HepG2 (cell line): Measurements from ENCODE around the gene MASP1. TPM values are rescaled to one million over a fixed set of nuclear protein-coding genes. Genes with fewer than 3 reads are reported as not detected.
A peak's percentile ranks its signal among the peaks of the same experiment; 100 is the strongest.

Experiments
- ATAC-seq: fragments of 200-7000 bp; cut with Tn5 transposase; 3 replicates; pipeline ENCODE4 v1.9.1; 2020; ENCODE audit warnings: mild to moderate bottlenecking, moderate library complexity
- BruUV-seq: library from RNA; stranded (reverse); fragments of 400-500 nt; replicated peaks from 2 replicates; lab custom pipeline; 2021; lab: Mats Ljungman, UMichigan
- CTCF ChIA-PET: fragments of 300-600 bp; formaldehyde crosslinking; extraction: SDS; loops from one replicate; lab custom pipeline; 2021; ENCODE audit warnings: low total read pairs, inconsistent platforms, low intra/inter-chr PET ratio; lab: Yijun Ruan, JAX
- POLR2A ChIA-PET: fragments of 350-600 bp; sonication (Branson Sonifier 250); formaldehyde crosslinking; loops from one replicate; lab custom pipeline; 2020; ENCODE audit warnings: antibody characterized with exemption, inconsistent platforms; lab: Yijun Ruan, JAX
- DNase-seq: peaks from one replicate; pipeline ENCODE4 v3.0.0-alpha.2; 2015; ENCODE audit warnings: low spot score
- FAIRE-seq: peaks from 3 replicates; lab custom pipeline; 2011; peaks lifted over from hg19 to GRCh38; lab: Jason Lieb, UNC
- H2AFZ ChIP-seq: one replicate; pipeline ENCODE4 v1.6.1; 2011; ENCODE audit warnings: low read length, inconsistent platforms
- H3K27ac ChIP-seq: fragments of 300-600 bp; 3 replicates; pipeline ENCODE4 v1.8.0; 2011; ENCODE audit warnings: mixed run types, mild to moderate bottlenecking, mixed read lengths, low read length, inconsistent platforms; ENCODE audit not compliant: insufficient read depth; ENCODE audit errors: extremely low read length
- H3K27me3 ChIP-seq, 2 experiments: fragments of 200-600 bp in 1 of 2; 2 replicates in 1 of 2; 3 replicates in 1 of 2; pipeline versions ENCODE4 v1.6.0 to v1.8.0; 2011; ENCODE audit warnings: low read length in 2 of 2, mild to moderate bottlenecking in 2 of 2, moderate library complexity in 2 of 2, inconsistent platforms in 1 of 2; ENCODE audit not compliant: insufficient read depth in 2 of 2, control insufficient read depth in 1 of 2
- H3K36me3 ChIP-seq, 2 experiments: fragments of 200-600 bp in 1 of 2; replicated peaks in 1 of 2; 2 replicates in 1 of 2; 3 replicates in 1 of 2; pipeline versions ENCODE4 v1.5.1 to v1.8.0; 2011; ENCODE audit warnings: low read length in 2 of 2, inconsistent platforms in 1 of 2; ENCODE audit not compliant: insufficient read depth in 2 of 2, control insufficient read depth in 1 of 2
- H3K4me1 ChIP-seq: 2 replicates; pipeline ENCODE4 v1.5.1; 2012; ENCODE audit warnings: low read length, inconsistent platforms; ENCODE audit not compliant: insufficient read depth
- H3K4me2 ChIP-seq: 2 replicates; pipeline ENCODE4 v1.6.0; 2011; ENCODE audit warnings: low read depth, low read length, inconsistent platforms
- H3K4me3 ChIP-seq, 3 experiments: fragments of 200-600 bp in 1 of 3; sonication (generic), shearing (Covaris generic) in 1 of 3; replicated peaks in 1 of 3; 2 replicates each; pipeline ENCODE4 v1.5.1; 2011 to 2016; ENCODE audit warnings: low read length in 3 of 3, inconsistent platforms in 2 of 3, low read depth in 2 of 3, mild to moderate bottlenecking in 2 of 3, control low read depth in 1 of 3, mixed read lengths in 1 of 3; ENCODE audit not compliant: insufficient read depth in 1 of 3
- H3K79me2 ChIP-seq: one replicate; pipeline ENCODE4 v1.6.1; 2011; ENCODE audit warnings: low read length, inconsistent platforms; ENCODE audit not compliant: insufficient read depth
- H3K9ac ChIP-seq: 2 replicates; pipeline ENCODE4 v1.6.0; 2011; ENCODE audit warnings: mild to moderate bottlenecking, low read depth, low read length, inconsistent platforms; ENCODE audit not compliant: insufficient read depth
- H3K9me3 ChIP-seq: 2 replicates; pipeline ENCODE4 v1.5.1; 2012; ENCODE audit warnings: mild to moderate bottlenecking, low read length
- H4K20me1 ChIP-seq: 2 replicates; pipeline ENCODE4 v1.6.0; 2011; ENCODE audit warnings: inconsistent platforms, mild to moderate bottlenecking, low read length, moderate library complexity; ENCODE audit not compliant: insufficient read depth
- ARNTL ChIP-seq: sonication (generic); formaldehyde crosslinking; IDR thresholded peaks from 2 replicates; pipeline ENCODE4 v1.4.0; 2020; ENCODE audit warnings: mild to moderate bottlenecking, missing genetic modification reagents
- PCBP2 ChIP-seq: fragments of 200-400 bp; formaldehyde crosslinking; optimal IDR thresholded peaks from 2 replicates; pipeline ENCODE3; 2018; ENCODE audit warnings: low read length, low read depth; ENCODE audit not compliant: poor library complexity, severe bottlenecking
- POLR2A ChIP-seq, 2 experiments: IDR thresholded peaks; 2 replicates each; pipeline ENCODE4 v1.6.1; 2011; ENCODE audit warnings: low read depth in 2 of 2, low read length in 2 of 2, mild to moderate bottlenecking in 1 of 2, moderate library complexity in 1 of 2; ENCODE audit not compliant: insufficient read depth in 1 of 2
- RBFOX2 ChIP-seq: fragments of 200-400 bp; formaldehyde crosslinking; IDR thresholded peaks from 2 replicates; pipeline ENCODE4 v1.6.1; 2017; ENCODE audit warnings: low read depth, mild to moderate bottlenecking, low read length
- REST ChIP-seq, 2 experiments: IDR thresholded peaks; 2 replicates each; pipeline ENCODE4 v1.6.1; 2011 to 2012; ENCODE audit warnings: low read length in 2 of 2, borderline replicate concordance in 1 of 2, low read depth in 1 of 2, mild to moderate bottlenecking in 1 of 2, moderate library complexity in 1 of 2
- SMYD3 ChIP-seq: sonication (generic); formaldehyde crosslinking; IDR thresholded peaks from 2 replicates; pipeline ENCODE4 v1.8.1; 2023; ENCODE audit warnings: mild to moderate bottlenecking, missing genetic modification reagents
- SOX5 ChIP-seq: IDR thresholded peaks from 2 replicates; pipeline ENCODE4 v1.6.1; 2016; ENCODE audit warnings: borderline replicate concordance
- ZBTB1 ChIP-seq: sonication (generic); formaldehyde crosslinking; IDR thresholded peaks from 2 replicates; pipeline ENCODE4 v1.4.0; 2020; ENCODE audit warnings: missing genetic modification reagents, borderline replicate concordance
- ZNF3 ChIP-seq: IDR thresholded peaks from 2 replicates; pipeline ENCODE4 v1.7.0; 2017; ENCODE audit warnings: inconsistent platforms
- ZNF337 ChIP-seq: sonication (generic); formaldehyde crosslinking; IDR thresholded peaks from 2 replicates; pipeline ENCODE4 v1.5.1; 2020; ENCODE audit warnings: missing genetic modification reagents, low read depth, mild to moderate bottlenecking, borderline replicate concordance
- ZNF441 ChIP-seq: sonication (generic); formaldehyde crosslinking; IDR thresholded peaks from 2 replicates; pipeline ENCODE4 v1.7.0; 2021; ENCODE audit warnings: missing genetic modification reagents, borderline replicate concordance
- ZNF501 ChIP-seq: sonication (generic); formaldehyde crosslinking; IDR thresholded peaks from 2 replicates; pipeline ENCODE4 v1.5.1; 2020; ENCODE audit warnings: mild to moderate bottlenecking, moderate library complexity, missing genetic modification reagents
- ZNF609 ChIP-seq: sonication (generic); formaldehyde crosslinking; IDR thresholded peaks from 2 replicates; pipeline ENCODE4 v1.4.0; 2020; ENCODE audit warnings: mild to moderate bottlenecking, missing genetic modification reagents, borderline replicate concordance
- ZNF780A ChIP-seq: sonication (generic); formaldehyde crosslinking; IDR thresholded peaks from 2 replicates; pipeline ENCODE4 v1.8.0; 2022; ENCODE audit warnings: mild to moderate bottlenecking, missing genetic modification reagents, moderate library complexity
- WGBS: methylation state at CpG from one replicate; pipeline ENCODE4 v1.1.6; 2017; ENCODE audit warnings: low lambda C conversion rate; 5-methylcytosine and 5-hydroxymethylcytosine counted together
- in situ Hi-C: cut with HindIII; loops from 2 replicates; pipeline ENCODE4 v1.10.0; 2017; ENCODE audit warnings: low pct_unique_long_range_greater_than_20kb; ENCODE audit not compliant: extremely low pct_ligation_motif_present
- intact Hi-C: fragments of 100-400 bp; cut with micrococcal nuclease; formaldehyde crosslinking; loops from one replicate; pipeline ENCODE4 v1.10.0; 2022; ENCODE audit not compliant: unreplicated experiment
- polyA plus RNA-seq, 8 experiments: library from polyadenylated mRNA; depleted of rRNA in 3 of 8; stranded (reverse) in 7 of 8; unstranded in 1 of 8; fragments of >200 nt; fragmentation: Illumina TruSeq in 4 of 8; extraction: Trizol in 4 of 8; gene quantifications; 2 replicates each; pipeline versions ENCODE4 v1.2.1 to v1.2.3, GENCODE V29; 2011 to 2016; ENCODE audit warnings: low read depth in 4 of 8, missing spikeins in 1 of 8, mixed read lengths in 1 of 8; ENCODE audit not compliant: insufficient read depth in 1 of 8
- total RNA-seq, 5 experiments: library from RNA; depleted of rRNA; stranded (reverse); fragments of >200 nt; fragmentation: Illumina TruSeq; extraction: Trizol; gene quantifications; 2 replicates each; pipeline ENCODE4 v1.2.3, GENCODE V29; 2016; ENCODE audit warnings: low read depth in 1 of 5

The MASP1 gene
- total and polyA plus RNA-seq, 2 of the 13 experiments (the other 11 are each of a cell fraction or from before 2014, with no cell fraction given), result 10.8 to 56.0 TPM

- peak; percentile 33; the same call in 1 of the 2 replicates for TF ChIP-seq ZNF609 (CRISPR knock-in tag)
- TF ChIP-seq ZNF780A, result no peak
- no peak for TF ChIP-seq SOX5
- TF ChIP-seq ZNF501 (CRISPR knock-in tag), result peak; percentile 58
- TF ChIP-seq POLR2A (IDR thresholded peaks at IDR 0.05; ENCODE audit: insufficient read depth in 1 of 2, low read depth in 2 of 2, low read length in 2 of 2), result peak; percentile 34 to 48; a peak in 2 of 4 replicates
- TF ChIP-seq ZBTB1 (CRISPR knock-in tag), result no peak
- TF ChIP-seq ZNF3 (CRISPR knock-in tag), result no peak
- peak; percentile 45; the same call in 1 of the 2 replicates for TF ChIP-seq ARNTL (CRISPR knock-in tag)
Measured at GRCh38 chr3:187291512-187292132, at the start of gene MASP1 (continued).

GRCh38 chr3:187340578-187340977 is 49.0 kb upstream of the MASP1 start:
- in situ Hi-C loops, result no loop called here

More at GRCh38 chr3:187340578-187340977, 49.0 kb upstream of the MASP1 start:
- no peaks in the 10 kb centered on the region for H3K36me3 ChIP-seq
- 0% methylated on average over 1 of the region's 1 CpG for WGBS
- H3K9ac ChIP-seq, result no peak overlapping the region
- no peak overlapping the region for H3K27ac ChIP-seq
- no TSS peak for BruUV-seq
- CTCF ChIA-PET, result no interaction called here
- intact Hi-C loops, result no loop called here
- no peak overlapping the region for H2AFZ ChIP-seq
- no peak for TF ChIP-seq PCBP2
- TF ChIP-seq RBFOX2, result no peak
- TF ChIP-seq ZBTB1 (CRISPR knock-in tag), result no peak
- TF ChIP-seq ZNF337 (CRISPR knock-in tag), result no peak
- no peak for TF ChIP-seq SMYD3
- TF ChIP-seq ZNF441, result no peak
- TF ChIP-seq REST (IDR thresholded peaks at IDR 0.05; ENCODE audit: borderline replicate concordance in 1 of 2, low read depth in 1 of 2, low read length in 2 of 2), result peak in 1 of 2 experiments; percentile 65; a peak in 1 of 4 replicates
- TF ChIP-seq, all 625 proteins: peak for 1
- peaks cover 0 to 11% of the 10 kb centered on the region in 2 experiments; a peak in 2 of 5 replicates for H3K27me3 ChIP-seq
- no peaks in the 10 kb centered on the region for H4K20me1 ChIP-seq
- no peak overlapping the region for H3K4me2 ChIP-seq
- FAIRE-seq (no peak), ATAC-seq (no peak), DNase-seq (no peak)
- no peaks in the 10 kb centered on the region for H3K79me2 ChIP-seq
- POLR2A ChIA-PET, result no interaction called here
- H3K9me3 ChIP-seq, result no peaks in the 10 kb centered on the region
- H3K4me1 ChIP-seq, result no peaks in the 10 kb centered on the region
- H3K4me3 ChIP-seq, result no peak overlapping the region
